IPS-18c (cell line): ENCODE data around the gene GRID1.
"Not testable (repeated sequence)": the region's sequence is repeated elsewhere in the genome, so short reads cannot be mapped to it uniquely, and the experiment has no call there.

ENCODE experiments used
- H3K4me3 ChIP-seq: 2 replicates; pipeline ENCODE4 v1.7.0; 2013; ENCODE audit warnings: low read depth, mild to moderate bottlenecking, low read length, moderate library complexity; ENCODE audit not compliant: insufficient read depth
- H3K9me3 ChIP-seq: one replicate; pipeline ENCODE4 v1.6.1; 2013; ENCODE audit warnings: mild to moderate bottlenecking, low read length, moderate library complexity; ENCODE audit not compliant: control insufficient read depth, insufficient read depth

Gene GRID1

DNA sequence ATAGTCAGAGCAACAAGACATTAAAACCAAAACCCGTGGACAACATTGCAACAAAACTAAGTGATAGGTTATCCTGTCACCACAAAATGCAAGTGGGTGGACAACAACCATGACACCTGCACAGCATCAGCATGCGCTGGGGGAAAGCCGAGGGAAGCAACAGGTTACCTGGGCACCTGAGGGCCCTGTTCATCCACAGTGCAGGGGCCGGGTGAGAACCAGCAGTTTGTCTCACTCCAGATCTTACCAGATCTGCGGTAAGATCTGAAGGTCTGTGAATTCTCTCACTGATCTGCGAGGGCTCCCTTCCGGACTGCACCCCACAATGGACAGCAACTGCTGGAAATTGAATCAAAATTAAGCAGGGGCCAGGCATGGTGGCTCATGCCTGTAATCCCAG, 30.5 kb upstream of the GRID1 start:
- no peaks in the 10 kb centered on the region for H3K9me3 ChIP-seq
- no peak overlapping the region for H3K4me3 ChIP-seq

DNA sequence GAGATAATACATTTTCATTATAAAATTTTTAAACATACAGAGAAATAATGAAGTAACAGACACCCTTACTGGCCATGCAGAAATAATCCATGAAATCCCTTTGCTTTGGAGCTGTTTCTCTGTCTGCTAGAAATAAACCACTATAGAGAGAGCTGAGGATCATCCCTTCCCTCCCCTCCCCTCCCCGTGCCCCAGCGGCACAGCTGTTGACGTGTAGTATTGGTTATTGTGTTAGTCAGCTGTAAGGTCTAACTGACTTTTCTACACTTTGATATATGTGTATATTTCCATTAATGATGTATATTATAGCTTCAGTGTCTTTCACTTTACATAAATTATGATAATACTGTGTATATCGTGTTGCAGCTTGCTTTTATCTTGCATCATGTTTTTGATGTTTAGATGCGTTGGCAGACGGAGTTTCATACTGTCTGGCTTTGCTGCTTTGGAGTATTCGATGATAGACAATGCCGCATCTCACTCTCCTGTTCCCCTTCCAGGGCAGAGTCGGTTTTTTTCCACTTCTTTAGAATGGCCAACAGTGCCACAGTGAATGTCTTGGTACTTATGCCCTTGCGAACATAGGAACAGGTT, 27.4 kb upstream of the GRID1 start:
- H3K9me3 ChIP-seq: peaks cover 2% of the 10 kb centered on the region
- H3K4me3 ChIP-seq: no peak overlapping the region

DNA sequence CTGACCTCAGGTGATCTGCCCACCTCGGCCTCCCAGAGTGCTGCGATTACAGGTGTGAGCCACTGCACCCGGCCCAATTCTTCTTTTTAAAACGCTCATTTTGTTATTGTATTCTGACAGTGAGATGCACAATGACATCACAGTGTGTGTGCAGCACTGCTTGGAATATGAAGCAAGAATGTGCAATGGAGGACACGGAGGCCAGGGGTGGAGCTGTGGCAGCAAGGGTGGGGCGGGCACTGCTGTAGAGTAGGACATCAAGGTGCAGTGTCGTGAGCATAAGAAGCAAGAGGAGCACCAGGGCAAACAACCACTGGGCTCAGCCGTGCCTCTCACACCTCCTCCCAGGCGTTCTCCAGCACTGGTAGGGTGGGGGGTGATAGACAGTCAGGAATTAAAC, 26.8 kb upstream of the GRID1 start:
- H3K9me3 ChIP-seq: peaks cover 2% of the 10 kb centered on the region
- no peak overlapping the region for H3K4me3 ChIP-seq

DNA sequence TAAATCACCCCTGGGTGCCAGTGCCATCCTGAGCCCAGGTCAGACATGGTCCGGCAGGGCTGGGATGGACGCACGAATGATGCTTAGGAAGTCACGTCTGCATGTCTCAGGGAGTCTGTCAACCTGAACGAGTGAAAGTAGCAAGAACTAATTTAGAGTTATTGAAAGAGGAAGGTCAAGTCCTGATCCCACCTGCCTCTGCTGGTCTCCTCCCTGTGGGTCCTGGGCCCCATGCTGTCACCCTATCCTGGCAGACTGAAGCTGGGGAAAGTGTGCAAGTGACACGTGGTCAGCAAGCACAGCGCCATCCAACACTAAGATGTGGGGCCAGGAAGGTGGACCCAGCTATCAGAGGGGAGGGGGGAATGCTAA, 26.1 kb upstream of the GRID1 start:
- H3K4me3 ChIP-seq: no peak overlapping the region
- H3K9me3 ChIP-seq: peaks cover 2% of the 10 kb centered on the region

DNA sequence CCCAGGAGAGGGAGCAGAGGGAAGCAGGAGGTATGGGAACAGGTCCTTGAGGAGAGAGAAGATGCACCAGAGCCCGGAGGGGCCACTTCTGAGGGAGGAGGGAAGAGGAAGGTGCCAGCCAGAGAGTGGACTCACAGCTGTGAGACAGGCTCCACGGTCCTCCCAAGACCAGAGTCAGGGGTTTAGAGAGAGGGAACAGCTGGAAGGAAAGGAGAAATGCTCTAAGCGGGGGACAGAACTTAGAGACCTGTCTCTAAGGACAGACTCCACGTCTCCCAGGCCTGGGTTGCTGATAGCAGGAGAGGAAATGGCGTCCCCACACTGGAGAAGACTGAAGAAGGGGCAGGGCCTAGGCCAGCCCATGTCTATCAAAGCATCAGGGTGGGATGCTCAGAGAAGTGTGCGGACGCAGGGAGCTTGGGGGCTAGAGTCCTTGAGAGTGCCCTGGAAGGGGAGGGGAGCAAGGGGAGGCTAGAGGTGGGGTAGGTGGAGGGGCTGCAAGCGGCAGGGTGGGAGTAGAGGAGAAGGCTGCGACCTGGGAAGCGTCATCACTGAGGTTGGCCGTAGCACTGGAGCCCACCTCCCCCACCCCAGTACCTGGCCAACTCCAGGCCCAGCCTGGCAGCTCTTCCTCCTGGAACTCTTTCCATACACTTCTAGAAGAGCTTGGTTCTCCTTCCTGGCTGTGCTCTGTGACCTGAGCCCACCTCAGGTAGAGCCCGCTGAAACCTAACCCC, 25.6 kb upstream of the GRID1 start:
- Histone ChIP-seq H3K4me3 (no peak overlapping the region), H3K9me3 (peaks cover 2% of the 10 kb centered on the region)

DNA sequence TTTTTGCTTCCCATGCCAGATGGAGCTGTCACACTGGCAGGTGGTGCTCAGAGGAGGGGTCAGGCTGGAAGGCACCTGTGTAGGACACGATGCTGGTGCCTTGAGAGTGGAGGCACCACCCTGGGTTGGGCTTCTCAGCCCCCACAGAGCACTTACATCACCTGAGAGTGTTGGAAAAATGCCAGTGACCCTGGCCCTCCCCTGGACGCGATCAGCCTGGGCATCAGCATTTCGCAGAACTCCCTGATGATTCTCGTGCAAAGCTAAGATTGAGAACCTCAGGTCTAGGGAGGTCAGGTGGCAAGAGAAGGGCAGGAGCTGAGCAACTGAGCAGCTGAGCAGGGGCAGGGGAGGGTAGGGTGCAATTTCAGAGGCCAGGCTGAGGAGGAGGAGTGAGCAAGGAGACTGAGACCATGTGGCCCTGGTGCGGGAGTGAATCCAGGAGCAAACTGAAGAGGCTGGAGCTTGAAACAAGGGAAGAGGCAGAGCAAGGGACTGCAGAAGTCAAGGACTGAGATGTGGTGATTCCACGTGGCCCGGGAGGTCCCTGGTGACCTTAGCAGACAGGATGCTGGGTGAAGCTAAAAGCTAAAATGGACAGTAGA, 24.7 kb upstream of the GRID1 start:
- Histone ChIP-seq H3K9me3 (peaks cover 2% of the 10 kb centered on the region), H3K4me3 (no peak overlapping the region)

DNA sequence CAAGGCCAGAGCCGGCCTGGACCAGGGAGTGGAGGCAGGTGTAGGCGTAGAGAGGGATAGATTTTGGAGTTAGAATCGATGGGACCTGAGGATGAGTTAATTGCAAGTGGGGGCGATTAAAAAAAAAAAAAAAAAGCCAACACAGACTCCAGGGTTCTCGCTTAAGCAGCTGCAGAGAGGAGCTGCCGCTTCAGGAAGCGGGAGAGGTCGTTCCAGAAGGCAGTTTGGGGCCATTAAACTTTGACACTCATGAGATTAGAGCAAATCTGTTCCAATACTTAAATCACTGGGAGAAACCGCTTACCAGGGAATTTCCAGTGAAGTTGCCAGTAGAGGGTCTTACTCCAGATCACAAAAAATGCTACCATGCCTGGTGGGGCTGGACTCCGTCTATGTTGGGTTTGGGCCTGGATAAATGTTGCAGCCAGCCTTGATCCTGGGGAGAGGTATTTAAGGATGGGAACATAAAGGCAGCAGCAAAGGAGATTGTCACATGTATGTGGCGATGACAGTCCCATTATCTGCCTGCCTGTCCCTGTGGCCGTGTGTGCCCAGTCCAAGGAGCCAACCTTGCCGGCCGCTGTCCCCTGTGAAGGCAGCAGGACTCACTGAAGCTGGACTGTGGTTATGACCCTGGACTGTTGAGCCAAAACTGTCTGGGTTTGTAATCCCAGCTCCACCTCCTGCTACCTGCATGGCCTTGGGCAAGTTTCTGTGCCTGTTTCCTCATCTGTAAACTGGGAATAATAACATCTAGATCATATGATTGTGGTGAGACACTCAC, 23.9 kb upstream of the GRID1 start:
- H3K4me3 ChIP-seq: peak overlapping the region; percentile 73
- peaks cover 2% of the 10 kb centered on the region for H3K9me3 ChIP-seq

DNA sequence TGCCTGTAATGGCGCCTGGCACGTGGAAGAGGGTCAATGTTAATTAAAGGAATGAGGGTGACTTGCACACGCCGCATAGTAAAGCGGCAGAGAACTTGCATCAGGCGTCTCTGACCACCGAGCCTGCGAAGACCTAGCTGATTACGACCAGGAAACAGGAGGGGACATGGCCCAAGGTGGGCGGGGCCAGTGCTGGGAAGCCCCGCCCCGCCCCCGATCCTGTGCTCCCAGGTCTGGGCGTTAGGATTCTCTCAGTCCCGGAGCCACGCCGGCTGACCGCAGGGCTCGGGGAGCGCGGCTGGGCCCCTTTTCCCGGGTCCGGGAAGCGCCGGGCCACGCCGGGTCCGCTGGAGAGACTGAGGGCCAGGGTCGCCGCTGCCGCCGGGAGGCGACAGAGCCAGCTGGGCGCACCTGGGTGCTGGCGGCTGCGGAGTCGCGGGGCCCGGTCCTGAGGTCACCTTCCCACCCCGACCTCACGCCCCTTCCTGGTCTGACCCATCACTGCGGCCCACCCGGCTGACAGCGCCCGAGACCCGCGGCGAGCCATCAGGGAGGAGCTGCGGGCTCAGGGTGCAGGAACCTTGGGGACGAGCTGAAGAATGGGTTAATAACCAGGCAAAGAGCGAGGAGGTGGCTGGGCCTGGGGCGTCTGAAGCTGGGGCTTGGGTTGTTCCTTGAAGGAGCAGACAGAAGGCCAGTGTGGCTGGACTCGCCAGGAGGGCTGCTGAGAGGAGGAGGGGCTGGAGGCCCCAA, 23.0 kb upstream of the GRID1 start:
- peaks cover 2% of the 10 kb centered on the region for H3K9me3 ChIP-seq
- peak overlapping the region; percentile 73 for H3K4me3 ChIP-seq

DNA sequence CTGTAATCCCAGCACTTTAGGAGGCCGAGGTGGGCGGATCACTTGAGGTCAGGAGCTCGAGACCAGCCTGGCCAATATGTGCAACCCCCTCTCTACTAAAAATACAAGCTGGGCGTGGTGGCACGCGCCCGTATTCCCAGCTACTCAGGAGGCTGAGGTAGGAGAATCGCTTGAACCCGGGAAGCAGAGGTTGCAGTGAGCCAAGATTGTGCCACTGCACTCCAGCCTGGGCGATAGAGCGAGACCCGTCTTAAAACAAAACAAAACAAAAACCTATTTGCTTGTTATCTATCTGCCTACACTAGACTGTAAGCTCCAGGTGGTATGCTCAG, 22.5 kb upstream of the GRID1 start:
- H3K9me3 ChIP-seq: not testable (repeated sequence)
- H3K4me3 ChIP-seq: peak overlapping the region; percentile 73; the same call in 1 of the 2 replicates

DNA sequence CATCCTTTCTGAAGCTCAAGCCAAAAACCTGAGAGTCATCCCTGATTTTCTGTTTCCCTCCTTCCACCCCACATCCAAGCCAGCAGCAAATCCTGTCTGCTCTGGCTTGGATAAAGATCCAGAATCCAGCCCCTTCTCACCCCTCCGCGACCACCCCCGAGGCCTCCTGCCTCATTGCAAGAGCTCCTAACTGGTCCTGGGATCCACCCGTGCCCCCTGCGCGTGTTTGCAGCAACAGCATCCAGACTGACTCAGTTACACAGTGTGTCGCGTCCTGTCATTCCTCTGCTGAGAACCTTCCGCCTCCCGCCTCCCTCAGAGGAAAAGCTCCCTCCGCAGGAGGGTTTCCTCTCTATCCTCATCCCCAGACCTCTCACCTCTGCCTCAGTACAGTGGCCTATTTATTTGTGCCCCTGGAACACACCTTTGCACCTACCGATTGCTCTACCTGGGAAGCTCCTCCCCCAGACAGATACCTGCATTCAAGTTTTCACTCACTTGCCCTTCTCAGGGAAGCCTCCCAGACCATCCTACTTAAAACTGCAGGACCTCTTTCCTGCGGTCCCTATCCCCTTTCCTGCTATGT, 21.6 kb upstream of the GRID1 start:
- H3K4me3 ChIP-seq: no peak overlapping the region
- peaks cover 2% of the 10 kb centered on the region for H3K9me3 ChIP-seq

DNA sequence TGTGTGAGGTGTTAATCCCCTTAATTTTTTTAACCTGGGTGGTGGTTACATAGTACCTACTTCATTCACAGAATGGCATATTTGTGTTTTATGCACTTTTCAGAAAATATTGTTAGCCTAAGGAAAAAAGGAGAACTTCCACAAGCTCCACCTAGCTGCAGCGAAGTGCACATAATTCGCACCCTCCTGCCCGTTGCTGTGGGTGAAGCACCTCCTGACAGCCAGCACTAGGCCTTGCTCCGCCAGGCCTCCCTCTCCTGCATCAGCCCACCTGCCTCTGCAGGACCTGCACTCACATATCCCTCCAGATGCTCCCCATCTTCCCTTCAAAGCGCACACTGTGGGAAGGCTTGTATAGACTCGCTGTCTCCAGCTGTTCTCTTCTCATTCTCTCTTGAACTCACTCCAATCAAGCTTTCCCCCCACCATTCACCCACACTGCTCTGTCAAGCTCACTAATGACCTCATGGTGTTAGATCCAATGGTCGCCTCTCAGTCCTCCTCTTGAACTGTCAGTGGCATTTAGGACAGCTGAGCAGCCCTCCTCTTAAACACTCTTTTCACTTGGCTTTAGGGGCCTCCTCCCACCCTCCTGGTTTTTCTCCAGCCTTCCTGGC, 20.7 kb upstream of the GRID1 start:
- H3K9me3 ChIP-seq: peaks cover 2% of the 10 kb centered on the region
- no peak overlapping the region for H3K4me3 ChIP-seq

DNA sequence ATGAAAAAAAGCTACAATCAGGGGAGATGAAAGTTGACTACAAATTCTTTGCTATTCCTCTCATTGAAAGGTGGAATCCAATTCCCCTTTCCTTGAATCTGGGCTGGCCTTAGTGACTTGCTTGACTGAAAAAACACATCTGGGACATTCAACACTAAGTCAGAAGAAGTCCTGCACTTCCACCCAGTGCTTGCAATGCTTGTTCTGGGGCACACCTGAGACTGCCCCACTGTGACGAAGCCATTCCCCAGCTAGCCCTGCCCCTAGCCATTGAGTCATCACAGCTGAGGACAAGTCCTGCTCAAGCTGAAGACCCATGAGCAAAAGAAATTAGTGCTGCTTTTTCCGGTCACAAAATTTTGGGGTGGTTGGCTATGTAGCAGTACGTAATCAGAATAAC, 19.2 kb upstream of the GRID1 start:
- peaks cover 2% of the 10 kb centered on the region for H3K9me3 ChIP-seq
- no peak overlapping the region for H3K4me3 ChIP-seq

DNA sequence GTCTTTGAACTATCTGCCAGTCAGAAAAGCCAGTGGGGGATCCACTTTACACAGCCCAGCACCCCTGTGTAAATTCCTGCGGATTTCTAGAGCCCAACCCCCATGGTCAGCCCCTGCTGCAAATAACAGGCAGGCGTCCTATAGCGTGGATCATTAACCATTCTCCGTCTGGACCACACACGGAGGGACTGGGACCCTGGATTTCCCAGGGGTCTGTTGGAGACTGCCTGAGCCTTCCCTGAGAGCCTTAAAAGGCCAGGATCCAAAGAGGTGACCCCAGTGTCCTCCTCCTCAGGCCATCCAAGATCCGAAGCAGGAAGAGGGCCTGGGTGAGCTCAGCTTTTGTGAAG, 11.2 kb upstream of the GRID1 start:
- no peaks in the 10 kb centered on the region for H3K9me3 ChIP-seq
- no peak overlapping the region for H3K4me3 ChIP-seq

DNA sequence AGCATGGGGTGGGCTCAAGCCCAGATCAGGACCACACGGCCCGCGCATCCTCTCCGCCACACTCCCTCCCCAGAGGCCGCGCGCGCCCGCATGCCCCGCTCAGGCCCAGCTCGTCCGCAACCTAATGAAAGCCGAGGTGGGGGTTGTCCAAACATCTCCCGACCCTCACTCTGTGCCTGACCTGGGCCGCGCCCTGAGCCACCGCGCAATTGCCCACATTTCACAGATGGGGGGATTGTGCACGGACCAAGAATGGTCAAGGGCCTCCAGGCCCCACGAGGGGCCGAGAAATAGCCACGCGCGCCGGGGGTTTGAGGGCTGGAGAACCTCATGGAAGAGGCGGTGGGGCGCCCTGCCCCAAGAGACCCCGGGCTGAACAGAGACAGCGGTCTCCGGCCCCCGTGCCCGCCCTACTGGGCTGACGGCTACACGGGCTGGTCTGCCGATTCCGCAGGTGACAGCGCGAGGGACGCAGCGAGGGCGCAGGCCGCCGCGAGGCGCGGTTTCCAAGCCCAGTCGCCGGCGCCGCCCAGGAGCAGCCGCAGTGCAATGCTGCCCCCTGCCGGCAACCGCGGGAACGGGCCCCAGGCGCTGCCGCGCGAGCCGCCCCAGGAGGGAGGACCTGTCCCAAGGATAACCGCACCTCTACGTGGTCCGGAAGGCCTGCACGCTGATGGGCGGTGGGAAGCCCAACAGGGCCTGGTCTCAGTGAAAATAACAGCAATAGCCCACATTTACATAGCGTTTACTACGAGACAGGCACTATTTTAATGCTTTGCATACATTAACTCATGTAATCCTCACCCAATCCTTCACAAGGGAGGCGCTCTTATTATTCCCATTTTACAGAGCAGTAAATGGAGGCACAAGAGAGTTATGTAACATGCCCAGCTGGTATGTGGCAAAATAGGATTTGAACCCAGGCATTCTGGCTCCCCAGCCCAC, 10.5 kb upstream of the GRID1 start:
- Histone ChIP-seq H3K4me3 (peak overlapping the region; percentile 34; the same call in 1 of the 2 replicates), H3K9me3 (no peaks in the 10 kb centered on the region)

DNA sequence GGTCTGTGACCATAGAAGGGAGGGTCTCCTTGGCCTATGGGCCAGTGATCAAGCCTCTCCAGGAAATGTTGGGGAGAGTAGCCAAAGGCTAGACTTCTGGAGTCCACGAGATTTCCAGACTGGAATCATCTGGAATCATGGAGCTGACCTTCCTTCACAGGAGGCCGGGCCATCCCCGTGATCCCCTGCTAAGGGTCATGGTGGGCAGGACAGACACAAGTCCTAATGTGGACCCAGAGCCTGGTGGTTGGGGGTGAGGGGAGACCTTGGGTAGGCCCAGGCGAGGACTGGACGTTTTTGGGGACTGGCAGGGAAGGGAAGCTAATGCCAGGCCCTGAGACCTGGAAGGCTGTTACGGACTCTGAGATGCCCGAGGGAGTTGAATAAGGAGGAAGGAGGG, 9.8 kb upstream of the GRID1 start:
- Histone ChIP-seq H3K4me3 (no peak overlapping the region), H3K9me3 (no peaks in the 10 kb centered on the region)

DNA sequence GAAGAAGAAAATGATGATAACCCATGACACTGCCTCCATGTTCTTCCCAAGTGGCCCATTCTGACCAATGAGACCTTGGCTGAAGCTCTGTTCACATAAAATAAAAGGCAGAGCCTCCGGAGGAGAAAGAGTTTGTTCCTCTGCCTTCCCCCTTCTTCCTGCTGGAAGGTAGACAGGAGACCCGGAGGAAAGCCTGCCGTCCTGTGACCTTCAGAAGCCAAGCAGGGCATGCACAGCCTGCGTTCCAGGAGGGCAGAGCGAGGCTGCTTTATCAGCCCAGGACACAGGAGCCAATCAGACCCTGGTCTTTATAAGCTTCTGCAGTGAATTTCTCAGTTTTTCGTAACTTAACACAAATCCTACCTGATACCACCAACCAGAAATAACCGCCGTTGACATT, 8.6 kb upstream of the GRID1 start:
- Histone ChIP-seq H3K4me3 (no peak overlapping the region), H3K9me3 (no peaks in the 10 kb centered on the region)
